Activated T-cell treated with anti-CD3 and anti-CD28 coated beads, Interleukin-2, amount 50 U/mL, for 24 hours (primary cell): ENCODE data around the gene PJVK.
"Not testable (repeated sequence)": the region's sequence is repeated elsewhere in the genome, so short reads cannot be mapped to it uniquely, and the experiment has no call there.

Experiments used
- DNase-seq: peaks from one replicate; pipeline ENCODE4 v3.0.0-alpha.2; 2020
- H3K27ac Mint-ChIP-seq: 2 replicates; pipeline ENCODE4 v1.8.0; 2020; ENCODE audit warnings: mild to moderate bottlenecking, mixed read lengths
- H3K27me3 Mint-ChIP-seq: 2 replicates; pipeline ENCODE4 v1.8.0; 2020; ENCODE audit warnings: mixed read lengths
- H3K36me3 Mint-ChIP-seq: 2 replicates; pipeline ENCODE4 v1.8.0; 2020; ENCODE audit warnings: low read depth, mixed read lengths
- H3K4me1 Mint-ChIP-seq: 2 replicates; pipeline ENCODE4 v1.8.0; 2020; ENCODE audit warnings: low read depth, mixed read lengths
- H3K4me3 Mint-ChIP-seq: 2 replicates; pipeline ENCODE4 v1.8.0; 2020; ENCODE audit warnings: mild to moderate bottlenecking, moderate library complexity, mixed read lengths
- H3K9me3 Mint-ChIP-seq: 2 replicates; pipeline ENCODE4 v1.8.0; 2020; ENCODE audit warnings: mixed read lengths

The PJVK gene

DNA sequence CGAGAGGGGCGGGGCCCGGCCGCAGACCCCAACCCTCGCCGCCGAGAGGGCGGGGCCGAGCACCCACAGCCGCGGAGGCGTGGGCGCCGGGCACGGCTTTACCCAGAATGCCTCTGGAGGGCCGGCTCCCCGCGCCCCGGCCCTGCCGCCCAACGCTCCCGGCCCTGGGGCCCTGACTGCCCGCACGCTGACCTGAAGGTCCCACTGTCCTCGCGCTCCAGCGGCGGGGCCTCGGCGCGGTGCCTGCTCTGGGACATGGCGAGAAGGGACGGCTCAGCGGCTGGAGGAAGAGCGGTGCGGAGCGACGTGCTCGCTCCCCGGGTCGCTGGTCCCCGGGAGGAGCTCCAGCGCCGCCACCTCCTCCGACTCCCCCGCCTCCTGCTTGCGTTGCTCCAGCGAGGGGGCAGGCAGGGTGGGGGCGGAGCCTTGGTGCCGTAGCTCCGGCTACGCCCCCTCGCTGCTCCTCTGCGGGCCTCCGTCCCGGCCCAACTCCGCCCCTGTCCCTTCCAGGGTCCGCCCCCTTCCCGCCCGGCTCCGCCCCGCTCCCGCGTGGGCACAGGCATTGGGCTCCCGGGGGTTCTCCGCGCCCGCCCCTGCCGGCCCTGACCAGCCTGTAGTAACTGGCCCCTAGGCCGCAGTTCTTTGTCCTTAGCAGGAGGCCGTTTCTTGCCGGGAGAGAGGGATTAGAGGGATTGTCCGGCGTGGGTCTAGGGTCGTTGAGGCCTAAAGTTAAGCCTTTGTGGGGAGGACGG, at the start of gene PJVK, which contains the start of gene PRKRA:
PJVK (plus strand) TSS at position 605 of the 752 bp plus-strand sequence. CDS start 2,032 bp downstream, outside the sequence.
PRKRA (minus strand) TSS at position 402 of the 752 bp plus-strand sequence; CDS start at position 257, 145 bp downstream.
- Mint-ChIP-seq H3K9me3 (no peaks in the 10 kb centered on the region), H3K36me3 (peaks cover 48% of the 10 kb centered on the region), H3K4me3 (peak within 1 kb of the TSS; percentile 88), H3K4me1 (peaks cover 34% of the 10 kb centered on the region), H3K27ac (peak within 1 kb of the TSS; percentile 98), H3K27me3 (no peaks in the 10 kb centered on the region)
- DNase-seq: peak; percentile 99

DNA sequence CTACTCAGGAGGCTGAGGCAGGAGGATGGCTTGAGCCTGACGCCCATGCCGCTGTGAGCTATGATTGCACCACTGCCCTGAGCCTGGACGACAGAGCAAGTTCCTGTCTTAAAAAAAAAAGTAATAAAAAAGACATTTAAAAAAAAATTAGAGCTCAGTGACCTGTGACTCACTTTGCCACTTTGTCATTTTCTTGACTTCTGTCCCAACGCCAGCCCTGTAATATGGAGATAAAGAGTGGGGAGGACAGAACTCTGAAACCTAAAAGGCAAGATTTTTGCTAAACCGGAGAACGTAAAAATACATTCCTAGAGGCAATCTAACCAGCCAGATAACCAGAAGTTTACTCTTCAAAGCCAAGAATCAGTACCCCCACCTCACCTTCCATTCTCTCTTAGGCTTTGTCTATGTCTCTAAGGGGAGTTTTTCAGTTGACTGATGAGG, 49.2 kb upstream of the PJVK start:
- Mint-ChIP-seq H3K27ac (no peak overlapping the region), H3K4me3 (no peak overlapping the region), H3K4me1 (peaks cover 9% of the 10 kb centered on the region)

GRCh38 chr2:178403671-178404306, 47.4 kb upstream of the PJVK start:
- Mint-ChIP-seq H3K4me3 (no peak overlapping the region), H3K9me3 (no peaks in the 10 kb centered on the region), H3K36me3 (no peaks in the 10 kb centered on the region), H3K27ac (no peak overlapping the region), H3K27me3 (peaks cover 11% of the 10 kb centered on the region), H3K4me1 (peaks cover 9% of the 10 kb centered on the region)
- DNase-seq: no peak

More for the DNA sequence above, 49.2 kb upstream of the PJVK start:
- no peak for DNase-seq
- Mint-ChIP-seq H3K27me3 (peaks cover 11% of the 10 kb centered on the region), H3K36me3 (no peaks in the 10 kb centered on the region), H3K9me3 (no peaks in the 10 kb centered on the region)

DNA sequence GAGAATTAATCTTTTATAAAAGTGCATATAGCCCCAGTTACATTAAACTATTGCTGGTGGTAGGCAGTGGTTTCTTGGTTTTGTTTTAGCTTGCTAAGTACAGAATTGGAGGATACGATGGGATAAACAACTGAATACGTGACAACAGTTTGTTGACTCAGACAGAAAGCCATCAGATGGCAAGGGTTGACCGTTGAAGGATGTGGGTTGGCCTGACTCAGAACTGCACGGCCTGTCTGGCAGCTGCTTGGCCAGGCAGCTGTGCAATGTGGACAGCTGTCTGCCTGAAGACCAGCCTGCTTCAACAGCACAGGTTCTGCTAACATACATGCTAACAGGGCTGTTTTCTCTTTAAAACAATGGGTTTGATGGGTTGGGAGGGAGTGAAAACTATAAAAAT, 46.8 kb upstream of the PJVK start:
- no peak overlapping the region for H3K27ac Mint-ChIP-seq
- no peaks in the 10 kb centered on the region for H3K9me3 Mint-ChIP-seq
- peaks cover 9% of the 10 kb centered on the region for H3K4me1 Mint-ChIP-seq
- H3K4me3 Mint-ChIP-seq: no peak overlapping the region
- H3K36me3 Mint-ChIP-seq: no peaks in the 10 kb centered on the region
- DNase-seq: no peak
- peaks cover 11% of the 10 kb centered on the region for H3K27me3 Mint-ChIP-seq

- H3K4me1 Mint-ChIP-seq: peaks cover 17% of the 10 kb centered on the region
These were observed 41.9 kb upstream of the PJVK start for GRCh38 chr2:178409261-178409660.

DNA sequence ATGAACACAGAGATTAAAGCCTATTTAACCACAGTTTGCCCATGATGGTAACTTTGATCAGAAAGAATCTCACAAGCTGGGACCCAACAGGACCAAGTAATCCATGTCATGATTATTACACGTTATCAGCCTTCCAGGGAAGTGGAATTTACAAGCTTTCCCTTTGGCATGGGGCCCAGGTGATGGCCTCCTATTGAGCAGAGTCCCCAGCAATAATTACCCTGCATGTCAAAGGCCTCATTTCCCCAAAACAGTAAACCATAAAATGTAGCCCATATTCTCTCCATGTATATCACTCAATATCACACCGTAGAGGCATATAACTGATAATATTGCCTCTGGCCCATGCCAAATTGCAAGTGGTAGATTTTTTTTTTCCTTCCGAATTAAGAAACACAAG, 39.1 kb upstream of the PJVK start:
- H3K4me1 Mint-ChIP-seq: peaks cover 23% of the 10 kb centered on the region
- peaks cover 9% of the 10 kb centered on the region for H3K36me3 Mint-ChIP-seq
- no peaks in the 10 kb centered on the region for H3K9me3 Mint-ChIP-seq
- H3K27me3 Mint-ChIP-seq: no peaks in the 10 kb centered on the region
- H3K27ac Mint-ChIP-seq: no peak overlapping the region
- DNase-seq: no peak
- H3K4me3 Mint-ChIP-seq: no peak overlapping the region

More at GRCh38 chr2:178409261-178409660, 41.9 kb upstream of the PJVK start:
- Mint-ChIP-seq H3K4me3 (no peak overlapping the region), H3K36me3 (peaks cover 8% of the 10 kb centered on the region), H3K27me3 (no peaks in the 10 kb centered on the region), H3K27ac (no peak overlapping the region), H3K9me3 (no peaks in the 10 kb centered on the region)
- DNase-seq: no peak

DNA sequence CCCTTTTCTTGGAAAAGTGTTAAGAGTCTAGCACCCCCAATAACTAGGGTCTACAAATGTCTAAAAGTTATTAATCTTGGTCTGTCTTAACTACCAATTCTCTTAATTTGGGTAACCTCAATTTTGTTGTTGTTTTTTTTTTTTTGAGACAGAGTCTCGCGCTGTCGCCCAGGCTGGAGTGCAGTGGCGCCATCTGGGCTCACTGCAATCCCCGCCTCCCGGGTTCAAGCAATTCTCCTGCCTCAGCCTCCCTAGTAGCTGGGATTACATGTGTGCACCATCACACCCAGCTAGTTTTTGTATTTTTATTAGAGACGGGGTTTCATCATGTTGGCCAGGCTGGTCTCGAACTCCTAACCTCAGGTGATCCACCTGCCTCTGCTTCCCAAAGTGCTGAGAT, 38.7 kb upstream of the PJVK start:
- H3K27me3 Mint-ChIP-seq, H3K9me3 Mint-ChIP-seq, DNase-seq, H3K36me3 Mint-ChIP-seq, H3K27ac Mint-ChIP-seq: not testable (repeated sequence)
- peaks cover 23% of the 10 kb centered on the region for H3K4me1 Mint-ChIP-seq
- peak overlapping the region; percentile 89 for H3K4me3 Mint-ChIP-seq

GRCh38 chr2:178413472-178414265, 37.5 kb upstream of the PJVK start:
- peaks cover 9% of the 10 kb centered on the region for H3K36me3 Mint-ChIP-seq
- H3K4me1 Mint-ChIP-seq: peaks cover 23% of the 10 kb centered on the region

DNA sequence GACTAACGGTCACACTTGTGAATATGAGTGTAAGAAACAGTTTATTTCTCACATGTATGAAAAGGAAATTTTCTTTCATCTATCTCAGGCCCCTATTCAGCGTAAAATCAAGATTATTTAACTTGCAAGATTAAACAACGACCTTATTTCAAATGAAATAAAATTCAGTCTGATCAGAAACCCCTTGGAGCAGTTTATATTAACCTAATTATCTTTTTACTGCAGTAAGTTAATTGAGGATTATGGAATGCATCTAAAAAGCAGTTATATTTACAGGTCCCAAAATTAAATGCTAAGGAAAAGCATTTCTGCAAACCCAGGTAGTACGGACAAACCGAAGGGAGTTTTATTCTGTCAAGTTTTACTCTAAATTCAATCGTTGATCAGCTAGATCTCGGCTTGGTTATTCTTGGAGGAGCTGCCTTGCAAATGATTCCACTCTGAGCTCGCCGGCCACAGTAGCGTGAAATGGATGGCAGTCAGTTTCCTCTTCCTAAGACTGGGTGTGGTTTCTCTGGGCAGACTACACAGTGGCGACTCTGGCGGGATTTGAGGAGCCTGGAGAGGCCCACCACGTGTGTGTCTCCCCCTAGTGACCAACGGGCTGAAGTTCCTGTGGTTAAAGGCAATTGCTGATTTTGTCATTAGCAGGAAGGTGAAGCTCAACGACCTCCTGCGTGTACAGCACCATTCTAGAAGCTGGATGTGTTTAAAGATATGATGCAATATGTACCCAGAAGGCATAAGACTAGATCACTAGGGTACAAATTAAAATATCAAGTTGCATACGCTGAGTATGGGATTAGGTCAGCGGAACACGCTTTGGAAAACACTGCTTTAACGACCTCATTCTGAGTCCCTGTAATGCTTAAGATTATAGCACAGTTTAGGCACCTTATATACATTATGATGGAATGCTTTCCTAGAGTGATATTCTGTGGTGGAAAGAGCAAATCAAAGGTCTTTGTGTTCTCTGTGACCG, 36.6 kb upstream of the PJVK start:
- peak; percentile 80 for DNase-seq
- H3K4me1 Mint-ChIP-seq: peaks cover 23% of the 10 kb centered on the region
- peaks cover 12% of the 10 kb centered on the region for H3K36me3 Mint-ChIP-seq
- H3K4me3 Mint-ChIP-seq: peak overlapping the region; percentile 89
- no peaks in the 10 kb centered on the region for H3K27me3 Mint-ChIP-seq
- H3K27ac Mint-ChIP-seq: peak overlapping the region; percentile 93
- H3K9me3 Mint-ChIP-seq: no peaks in the 10 kb centered on the region

More at GRCh38 chr2:178413472-178414265, 37.5 kb upstream of the PJVK start:
- H3K27ac Mint-ChIP-seq: peak overlapping the region; percentile 93
- peak; percentile 86 for DNase-seq
- H3K27me3 Mint-ChIP-seq: no peaks in the 10 kb centered on the region
- no peaks in the 10 kb centered on the region for H3K9me3 Mint-ChIP-seq
- peak overlapping the region; percentile 89 for H3K4me3 Mint-ChIP-seq

- Mint-ChIP-seq H3K27me3 (no peaks in the 10 kb centered on the region), H3K9me3 (no peaks in the 10 kb centered on the region), H3K4me1 (peaks cover 23% of the 10 kb centered on the region)
These were observed 35.2 kb upstream of the PJVK start for GRCh38 chr2:178415979-178416378.

DNA sequence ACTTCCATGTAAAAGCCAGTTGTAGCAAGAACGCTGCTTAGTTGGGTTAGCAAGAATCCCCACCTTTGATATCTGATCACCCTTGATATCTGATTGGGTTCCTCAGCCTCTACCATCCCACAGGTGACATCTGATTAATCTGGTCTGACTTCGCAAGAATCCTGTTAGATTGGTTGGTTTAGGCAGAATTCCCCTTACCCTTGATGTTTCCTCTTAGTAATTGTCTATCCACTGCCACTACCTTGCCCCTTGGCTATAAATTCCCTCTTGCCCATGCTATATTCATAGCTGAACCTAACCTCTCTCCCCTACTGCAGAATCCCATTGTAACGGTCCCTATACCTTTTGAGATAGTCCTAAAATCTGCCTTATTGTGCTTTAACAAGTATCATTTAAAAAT, 33.3 kb upstream of the PJVK start:
- DNase-seq: no peak
- H3K9me3 Mint-ChIP-seq: no peaks in the 10 kb centered on the region
- H3K27ac Mint-ChIP-seq: no peak overlapping the region
- no peaks in the 10 kb centered on the region for H3K27me3 Mint-ChIP-seq
- H3K4me3 Mint-ChIP-seq: no peak overlapping the region
- peaks cover 21% of the 10 kb centered on the region for H3K4me1 Mint-ChIP-seq
- H3K36me3 Mint-ChIP-seq: peaks cover 16% of the 10 kb centered on the region

More at GRCh38 chr2:178415979-178416378, 35.2 kb upstream of the PJVK start:
- DNase-seq: no peak
- peaks cover 12% of the 10 kb centered on the region for H3K36me3 Mint-ChIP-seq
- H3K4me3 Mint-ChIP-seq: no peak overlapping the region
- H3K27ac Mint-ChIP-seq: no peak overlapping the region

DNA sequence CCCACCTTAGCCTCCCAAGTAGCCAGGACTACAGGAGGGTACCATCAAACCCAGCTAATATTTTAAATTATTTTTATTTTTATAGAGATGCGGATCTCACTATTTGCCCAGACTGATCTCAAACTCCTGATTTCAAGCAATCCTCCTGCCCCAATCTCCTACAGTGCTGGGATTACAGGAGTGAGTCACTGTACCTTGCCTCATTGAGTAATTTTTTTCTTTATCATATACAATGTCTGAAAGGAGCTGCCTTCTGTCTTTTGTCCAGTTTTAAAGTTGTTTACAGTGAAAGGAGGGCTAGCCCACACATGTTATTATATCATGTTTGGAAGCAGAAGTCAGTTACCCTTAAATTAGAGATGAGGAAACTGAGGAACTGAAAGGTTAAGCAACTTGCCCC, 32.8 kb upstream of the PJVK start:
- Mint-ChIP-seq H3K4me3 (no peak overlapping the region), H3K36me3 (peaks cover 13% of the 10 kb centered on the region), H3K4me1 (peaks cover 16% of the 10 kb centered on the region), H3K27me3 (no peaks in the 10 kb centered on the region), H3K9me3 (no peaks in the 10 kb centered on the region), H3K27ac (no peak overlapping the region)
- no peak for DNase-seq

GRCh38 chr2:178419123-178419522, 32.1 kb upstream of the PJVK start:
- Mint-ChIP-seq H3K27ac (no peak overlapping the region), H3K4me3 (no peak overlapping the region), H3K9me3 (no peaks in the 10 kb centered on the region), H3K36me3 (peaks cover 15% of the 10 kb centered on the region), H3K27me3 (no peaks in the 10 kb centered on the region), H3K4me1 (peaks cover 12% of the 10 kb centered on the region)
- no peak for DNase-seq
